GM18858 (cell line): Measurements from ENCODE around the gene OTOP1.
"Not testable (repeated sequence)": the region's sequence is repeated elsewhere in the genome, so short reads cannot be mapped to it uniquely, and the experiment has no call there.

Source experiments
- ATAC-seq: cut with Tn5 transposase; IDR thresholded peaks from one replicate; pipeline ENCODE4 v1.9.1; 2021; ENCODE audit not compliant: unreplicated experiment

The OTOP1 gene

GRCh38 chr4:4239551-4239950 is 12.8 kb upstream of the OTOP1 start:
- not testable (repeated sequence) for ATAC-seq

GRCh38 chr4:4233610-4234009 is 6.9 kb upstream of the OTOP1 start:
- ATAC-seq = no peak

GRCh38 chr4:4228356-4228668 is 1.6 kb upstream of the OTOP1 start:
- ATAC-seq = no peak

- ATAC-seq = no peak
Observed at GRCh38 chr4:4227510-4228355, 1.0 kb upstream of the OTOP1 start.

DNA sequence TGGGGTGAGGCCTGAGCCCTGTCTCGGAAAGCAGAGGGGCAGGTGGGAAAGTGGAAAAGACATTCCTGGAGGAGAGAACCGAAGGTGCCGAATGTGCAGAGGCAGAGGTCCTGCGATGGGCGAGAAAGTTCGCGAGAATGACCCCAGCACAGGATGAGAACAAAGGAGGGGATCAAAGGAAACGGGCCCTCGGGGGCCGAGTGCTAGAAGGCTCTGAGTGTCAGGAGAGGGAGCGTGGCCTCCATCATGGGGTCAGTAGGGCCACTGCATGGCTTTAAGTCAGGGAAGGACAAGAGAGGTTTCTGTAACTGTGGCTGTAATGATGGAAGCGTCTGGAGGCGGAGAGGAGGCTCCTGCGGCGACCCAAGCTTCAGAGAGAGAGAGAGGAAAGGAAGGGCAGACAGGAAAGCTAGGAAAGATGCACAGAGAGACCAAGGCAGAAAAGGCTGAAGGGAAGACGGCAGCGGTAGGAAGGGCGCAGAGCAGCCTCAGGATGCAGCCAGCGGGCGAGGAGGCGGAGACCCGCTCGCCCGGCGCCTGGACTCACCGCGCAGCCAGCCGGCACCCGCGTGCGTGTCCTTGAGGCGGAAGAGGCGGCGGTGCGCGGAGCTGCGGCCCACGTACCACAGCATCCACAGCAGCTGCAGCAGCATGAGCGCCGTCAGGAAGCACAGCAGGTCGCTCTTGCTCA is 669 bp downstream of the OTOP1 start:
- no peak for ATAC-seq

GRCh38 chr4:4217113-4217512 is 9.6 kb downstream of the OTOP1 start:
- no peak for ATAC-seq

- ATAC-seq = no peak
Observed at GRCh38 chr4:4216648-4217047, 10.1 kb downstream of the OTOP1 start.

- ATAC-seq = not testable (repeated sequence)
Observed at GRCh38 chr4:4213674-4214073, 13.1 kb downstream of the OTOP1 start.

DNA sequence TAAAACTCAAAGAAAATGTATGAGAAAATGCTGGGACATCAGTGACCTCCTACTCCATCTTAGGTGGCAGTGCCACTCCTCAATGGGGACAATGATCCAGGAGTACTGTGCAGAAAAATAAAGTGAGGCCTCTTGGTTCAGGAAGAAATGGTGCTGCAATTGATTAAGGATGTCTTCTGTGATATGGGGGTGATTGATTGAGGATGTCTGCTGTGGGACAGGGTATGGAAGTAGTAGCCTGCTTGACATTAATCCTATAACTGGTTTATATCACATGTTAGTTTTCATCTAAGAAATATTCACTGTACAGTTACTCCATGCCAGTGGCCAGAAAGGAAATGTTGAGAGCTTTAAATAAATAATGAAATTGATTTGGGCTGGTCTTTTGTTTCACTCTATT is 20.5 kb downstream of the OTOP1 start:
- no peak for ATAC-seq

GRCh38 chr4:4204401-4204745 is 22.4 kb downstream of the OTOP1 start:
- ATAC-seq = no peak

- no peak for ATAC-seq
Observed at GRCh38 chr4:4203688-4204400, 22.9 kb downstream of the OTOP1 start.

DNA sequence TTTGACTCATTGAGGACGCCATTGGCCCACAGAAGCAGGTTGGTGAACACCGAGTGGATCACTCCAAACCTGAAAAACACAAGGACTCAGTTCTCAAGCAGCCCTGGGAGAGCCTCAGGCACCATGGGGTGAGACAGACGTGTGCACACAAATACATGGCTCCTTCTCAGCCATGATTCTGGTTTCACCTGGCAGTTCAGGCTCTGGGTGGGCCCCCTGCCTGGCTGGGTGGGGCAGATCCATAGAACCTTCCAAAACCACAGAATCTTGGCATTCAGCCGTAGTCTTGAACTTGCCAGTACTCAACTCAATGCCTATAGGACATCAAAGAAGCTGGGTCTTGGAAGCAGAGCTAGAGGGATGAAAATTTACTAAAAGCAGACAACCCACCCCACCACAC is 24.2 kb downstream of the OTOP1 start:
- ATAC-seq = no peak

DNA sequence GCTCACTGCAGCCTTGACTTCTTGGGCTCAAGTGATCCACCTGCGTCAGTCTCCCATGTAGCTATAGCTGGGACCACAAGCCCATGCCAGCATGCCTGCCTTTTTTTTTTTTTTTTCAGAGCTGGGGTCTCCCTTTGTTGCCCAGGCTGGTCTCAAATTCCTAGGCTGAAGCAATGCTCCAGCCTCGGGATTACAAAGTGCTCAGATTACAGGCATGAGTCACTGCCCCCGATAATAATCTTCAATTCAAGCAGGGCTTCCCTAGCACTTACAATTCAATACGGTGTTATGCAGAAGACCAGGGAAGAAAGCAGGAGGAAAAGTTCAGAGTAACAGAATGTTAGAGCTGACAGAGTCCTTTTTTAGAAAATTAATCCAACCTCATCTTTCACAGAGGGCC is 26.1 kb downstream of the OTOP1 start:
- no peak for ATAC-seq

DNA sequence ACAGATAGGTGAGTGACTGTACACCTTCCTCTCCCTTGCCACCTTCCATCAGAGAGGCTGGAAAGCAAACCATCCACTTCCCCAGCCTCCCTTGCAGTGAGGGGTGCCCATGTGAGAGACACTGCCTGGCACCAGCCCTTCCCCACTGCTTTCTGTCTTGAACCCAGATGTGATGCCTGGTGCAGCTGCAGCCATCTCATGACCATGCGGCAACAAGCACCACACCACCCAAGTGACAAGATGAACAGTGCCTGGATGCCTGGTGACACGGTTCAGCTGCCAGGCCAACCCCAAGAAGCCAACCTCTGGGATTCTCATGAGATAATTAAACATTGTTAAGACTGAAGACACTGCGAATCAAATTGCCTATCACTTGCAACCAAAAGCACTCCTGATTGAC is 31.4 kb downstream of the OTOP1 start:
- no peak for ATAC-seq

GRCh38 chr4:4188557-4188956 is 38.2 kb downstream of the OTOP1 start:
- not testable (repeated sequence) for ATAC-seq

- no peak for ATAC-seq
Observed at GRCh38 chr4:4185528-4185927, 41.2 kb downstream of the OTOP1 start.

DNA sequence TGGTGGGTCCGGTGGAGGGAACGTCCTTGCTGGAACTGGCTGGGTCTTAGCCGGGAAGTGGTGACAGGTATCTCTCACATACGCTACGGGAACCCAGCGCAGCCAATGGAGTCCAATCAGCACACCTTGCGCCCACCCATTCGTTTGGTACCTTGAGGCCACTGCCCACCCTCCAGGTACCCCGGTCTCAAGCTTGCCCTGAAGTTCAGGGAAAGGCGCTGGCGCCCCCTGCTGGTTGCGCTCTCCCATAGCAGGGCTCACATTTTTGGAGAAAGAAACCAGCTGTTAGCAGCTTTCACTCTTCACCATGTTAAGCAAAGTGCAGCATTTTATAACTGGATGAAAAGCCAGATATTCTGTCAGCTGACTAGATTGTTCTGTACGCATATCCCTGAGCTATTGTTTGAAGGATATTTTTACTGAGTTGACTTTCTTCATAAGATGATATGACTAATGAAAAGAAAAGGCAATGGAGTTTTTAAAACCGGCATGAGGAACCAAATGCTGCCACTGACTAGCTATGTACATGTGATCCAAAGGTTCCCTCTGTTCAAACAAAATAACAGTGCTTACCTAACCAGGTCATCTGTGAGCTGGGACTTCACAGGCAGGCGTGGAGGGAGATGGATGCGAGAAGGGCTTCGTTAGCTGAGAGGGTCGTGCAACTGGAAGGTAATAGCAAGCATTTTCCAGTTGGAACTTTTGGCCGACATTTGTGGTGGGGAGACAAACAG is 43.7 kb downstream of the OTOP1 start:
- ATAC-seq = no peak

DNA sequence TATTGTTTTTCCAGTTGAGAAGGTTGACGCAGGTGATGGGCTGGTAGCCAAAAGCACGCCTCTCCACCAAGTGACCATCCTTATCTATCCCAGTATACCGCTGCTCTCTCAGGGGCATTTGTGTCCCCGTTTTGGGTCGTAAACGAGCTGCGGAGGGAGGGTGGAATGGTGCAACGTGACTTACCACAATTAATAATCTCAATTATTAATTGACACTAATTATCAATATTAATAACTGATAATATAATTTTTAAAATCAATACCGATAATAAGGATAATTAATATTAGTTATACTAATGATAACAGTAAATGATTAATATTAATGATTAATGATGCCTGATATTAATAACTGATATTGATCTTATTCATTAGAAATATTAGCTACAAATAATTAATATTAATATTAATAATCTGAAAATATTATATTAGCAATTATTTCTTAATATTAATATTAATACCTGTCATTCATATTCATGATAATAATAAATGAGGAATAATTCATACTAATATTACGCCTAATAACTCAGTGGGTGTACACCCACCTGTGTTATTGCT is 56.1 kb downstream of the OTOP1 start:
- ATAC-seq = no peak

GRCh38 chr4:4167981-4168780 is 58.5 kb downstream of the OTOP1 start:
- not testable (repeated sequence) for ATAC-seq

DNA sequence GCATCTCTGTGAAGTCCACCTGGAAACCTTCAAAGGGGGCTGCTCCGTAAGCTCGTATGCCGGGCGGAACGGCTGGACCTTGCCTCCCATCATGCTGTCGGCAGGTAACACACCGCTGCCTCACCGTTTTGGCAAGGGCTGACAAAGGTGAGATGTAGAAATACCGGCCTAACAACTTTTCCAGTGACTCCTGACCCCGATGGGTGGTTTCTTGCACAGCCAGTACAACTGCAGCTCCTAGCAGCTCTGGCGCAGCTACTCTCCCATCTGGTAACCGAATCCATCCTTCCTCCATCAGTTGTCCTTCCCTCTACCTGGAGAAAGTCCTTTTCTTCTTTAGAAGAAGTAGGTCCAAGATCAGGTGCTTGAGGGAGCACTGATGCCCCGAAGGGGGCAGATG is 59.7 kb downstream of the OTOP1 start:
- ATAC-seq = not testable (repeated sequence)
